Transverse colon (tissue), 4 donors: ENCODE data around the gene TOM1L2.

Experiments
- CTCF ChIP-seq, 5 experiments: fragments of 200-600 bp in 3 of 5; fragments of 450-650 bp in 2 of 5; sonication (generic) in 3 of 5; IDR thresholded peaks; 1 replicate in 2 of 5; 2 replicates in 3 of 5; pipeline ENCODE4 v1.5.1; 2016 to 2017; ENCODE audit warnings: antibody characterized with exemption in 5 of 5, inconsistent platforms in 3 of 5, mild to moderate bottlenecking in 2 of 5, moderate library complexity in 1 of 5
- EP300 ChIP-seq: sonication (generic); formaldehyde crosslinking; IDR thresholded peaks from one replicate; pipeline ENCODE4 v1.6.1; 2017; ENCODE audit warnings: antibody characterized with exemption, low read depth
- POLR2A ChIP-seq: fragments of 450-650 bp; IDR thresholded peaks from one replicate; pipeline ENCODE4 v1.6.1; 2016; ENCODE audit warnings: antibody characterized with exemption, mild to moderate bottlenecking, moderate library complexity
- POLR2AphosphoS5 ChIP-seq, 3 donors: sonication (generic); formaldehyde crosslinking; IDR thresholded peaks; one replicate each; pipeline ENCODE4 v1.6.1; 2016; ENCODE audit warnings: antibody characterized with exemption in 3 of 3

- no peak for TF ChIP-seq CTCF (IDR thresholded peaks at IDR 0.05)
- no peak for TF ChIP-seq POLR2AphosphoS5 (IDR thresholded peaks at IDR 0.05)
- TF ChIP-seq POLR2A: no peak
- no peak for TF ChIP-seq EP300
Measured at GRCh38 chr17:17985555-17985954, 13.4 kb upstream of the TOM1L2 start.
